A673 (cell line): Measurements from ENCODE around the gene SPATA13. TPM values are rescaled to one million over a fixed set of nuclear protein-coding genes. Genes with fewer than 3 reads are reported as not detected.

ENCODE experiments used
- BruUV-seq: library from RNA; stranded (reverse); fragments of 400-500 nt; replicated peaks from 2 replicates; lab custom pipeline; 2021; lab: Mats Ljungman, UMichigan
- CTCF ChIA-PET: fragments of 300-600 bp; sonication (Branson Sonifier 250); formaldehyde crosslinking; loops from one replicate; lab custom pipeline; 2022; ENCODE audit warnings: antibody characterized with exemption; lab: Charles Lee
- POLR2A ChIA-PET: fragments of 300-600 bp; sonication (Branson Sonifier 250); formaldehyde crosslinking; loops from one replicate; lab custom pipeline; 2022; ENCODE audit warnings: antibody characterized with exemption; ENCODE audit not compliant: low non-redundant PET; lab: Charles Lee
- DNase-seq: peaks from one replicate; pipeline ENCODE4 v3.0.0-alpha.2; 2015; ENCODE audit warnings: low spot score
- H3K27ac ChIP-seq: fragments of 200-600 bp; sonication (generic); 2 replicates; pipeline ENCODE4 v1.5.1; 2016; ENCODE audit warnings: mixed run types, low read depth, mild to moderate bottlenecking, mixed read lengths, antibody characterized with exemption, low read length; ENCODE audit not compliant: poor library complexity, severe bottlenecking
- H3K27me3 ChIP-seq: fragments of 200-600 bp; sonication (generic); replicated peaks from 2 replicates; pipeline ENCODE4 v1.6.1; 2017; ENCODE audit warnings: mixed run types, low read depth, mild to moderate bottlenecking, mixed read lengths, antibody characterized with exemption, low read length; ENCODE audit not compliant: insufficient read depth, poor library complexity
- H3K36me3 ChIP-seq: fragments of 200-600 bp; sonication (generic); 2 replicates; pipeline ENCODE4 v1.6.1; 2016; ENCODE audit warnings: mixed run types, mild to moderate bottlenecking, mixed read lengths, antibody characterized with exemption, low read length; ENCODE audit not compliant: insufficient read depth, poor library complexity, severe bottlenecking
- H3K4me1 ChIP-seq: fragments of 200-600 bp; sonication (generic); 2 replicates; pipeline ENCODE4 v1.6.1; 2017; ENCODE audit warnings: mixed run types, mild to moderate bottlenecking, mixed read lengths, antibody characterized with exemption, low read length; ENCODE audit not compliant: insufficient read depth, poor library complexity, severe bottlenecking
- H3K4me3 ChIP-seq: fragments of 200-600 bp; sonication (generic); 2 replicates; pipeline ENCODE4 v1.5.1; 2016; ENCODE audit warnings: low read depth, mixed run types, mild to moderate bottlenecking, mixed read lengths, low read length; ENCODE audit not compliant: poor library complexity, severe bottlenecking
- H3K9me3 ChIP-seq: fragments of 200-600 bp; sonication (generic); 2 replicates; pipeline ENCODE4 v1.6.1; 2016; ENCODE audit warnings: mixed run types, low read depth, mild to moderate bottlenecking, mixed read lengths, antibody characterized with exemption, low read length; ENCODE audit not compliant: poor library complexity, severe bottlenecking
- CTCF ChIP-seq: fragments of 300-800, 200-600 bp; sonication (generic); conservative IDR thresholded peaks from 2 replicates; pipeline ENCODE4 v1.5.1; 2017; ENCODE audit warnings: low read depth, mild to moderate bottlenecking, antibody characterized with exemption, low read length, moderate library complexity, mixed read lengths
- EZH2 ChIP-seq: fragments of 200-600 bp; sonication (generic); IDR thresholded peaks from 2 replicates; pipeline ENCODE4 v1.6.1; 2017; ENCODE audit warnings: borderline replicate concordance, low read depth, mild to moderate bottlenecking, mixed read lengths, antibody characterized with exemption, low read length; ENCODE audit not compliant: poor library complexity, severe bottlenecking
- intact Hi-C: fragments of 100-400 bp; cut with micrococcal nuclease; formaldehyde crosslinking; loops from one replicate; pipeline ENCODE4 v1.10.0; 2022; ENCODE audit not compliant: unreplicated experiment
- total RNA-seq: library from RNA; stranded (reverse); gene quantifications from 2 replicates; pipeline ENCODE4 v1.2.3, GENCODE V29; 2021

Gene SPATA13
- total RNA-seq, 1 experiment from 2014 or later = 58.2 TPM

GRCh38 chr13:24218338-24218737 is 57.8 kb downstream of the SPATA13 start:
- Histone ChIP-seq H3K4me1 (peaks cover 33% of the 10 kb centered on the region), H3K27me3 (no peaks in the 10 kb centered on the region), H3K36me3 (no peaks in the 10 kb centered on the region), H3K4me3 (no peak overlapping the region), H3K27ac (no peak overlapping the region), H3K9me3 (no peaks in the 10 kb centered on the region)
- intact Hi-C loops = no loop called here
- ChIA-PET POLR2A (no interaction called here), CTCF (interaction anchor here (0.7 to 0.8 kb wide), 2 partner anchors 66 to 199 kb away, joined by 3 to 6 read pairs; no protein-coding TSS in a partner anchor)
- TF ChIP-seq CTCF (no peak), EZH2 (no peak)
- no peak for DNase-seq
- no TSS peak for BruUV-seq

- intact Hi-C loops = no loop called here
- H3K27ac ChIP-seq = no peak overlapping the region
- POLR2A ChIA-PET = no interaction called here
- no peaks in the 10 kb centered on the region for H3K9me3 ChIP-seq
- no peaks in the 10 kb centered on the region for H3K27me3 ChIP-seq
- CTCF ChIA-PET = interaction anchor here (0.5 to 1.0 kb wide), 2 partner anchors 83 to 166 kb away, joined by 3 read pairs; no protein-coding TSS in a partner anchor
- no TSS peak for BruUV-seq
- no peak overlapping the region for H3K4me3 ChIP-seq
- TF ChIP-seq EZH2 (no peak), CTCF (no peak)
- H3K36me3 ChIP-seq = no peaks in the 10 kb centered on the region
- peaks cover 33% of the 10 kb centered on the region for H3K4me1 ChIP-seq
- DNase-seq = no peak
These were observed 58.5 kb downstream of the SPATA13 start for GRCh38 chr13:24218977-24219376.

- no TSS peak for BruUV-seq
- intact Hi-C loops = loop anchor here (1.0 to 2.0 kb wide), 4 partner anchors 167 to 753 kb away; no protein-coding TSS in a partner anchor
- POLR2A ChIA-PET = interaction anchor here (0.6 kb wide), 1 partner anchor 14 kb away, joined by 5 read pairs; no protein-coding TSS in a partner anchor
- H3K4me3 ChIP-seq = no peak overlapping the region
- H3K36me3 ChIP-seq = no peaks in the 10 kb centered on the region
- H3K27me3 ChIP-seq = no peaks in the 10 kb centered on the region
- peak; percentile 88 for DNase-seq
- TF ChIP-seq EZH2 (no peak), CTCF (peak; percentile 84)
- H3K4me1 ChIP-seq = peaks cover 26% of the 10 kb centered on the region
- no peaks in the 10 kb centered on the region for H3K9me3 ChIP-seq
- H3K27ac ChIP-seq = no peak overlapping the region
- CTCF ChIA-PET = interaction anchor here (0.6 to 0.7 kb wide), 2 partner anchors 20 to 167 kb away, joined by 4 to 5 read pairs; no protein-coding TSS in a partner anchor
These were observed 59.7 kb downstream of the SPATA13 start for GRCh38 chr13:24220086-24220703.
